Testis (tissue), 3 donors: ENCODE measurements around the gene MS4A10. TPM values are rescaled to one million over a fixed set of nuclear protein-coding genes. Genes with fewer than 3 reads are reported as not detected.

Source experiments
- DNase-seq: peaks from one replicate; pipeline ENCODE4 v3.0.0-alpha.2; 2019
- H3K27ac ChIP-seq, 2 donors: fragments of 200-600 bp; sonication (generic); one replicate each; pipeline ENCODE4 v1.5.1; 2019
- H3K27me3 ChIP-seq: fragments of 200-600 bp; sonication (generic); one replicate; pipeline ENCODE4 v1.5.1; 2019
- H3K36me3 ChIP-seq: fragments of 200-600 bp; sonication (generic); one replicate; pipeline ENCODE4 v1.5.1; 2017; ENCODE audit warnings: low read depth; ENCODE audit errors: missing control alignments
- H3K4me1 ChIP-seq: fragments of 200-600 bp; sonication (generic); one replicate; pipeline ENCODE4 v1.5.1; 2019
- H3K4me3 ChIP-seq, 2 donors: fragments of 200-600 bp; sonication (generic); one replicate each; pipeline ENCODE4 v1.5.1; 2017 to 2019
- H3K9me3 ChIP-seq: fragments of 200-600 bp; sonication (generic); one replicate; pipeline ENCODE4 v1.5.1; 2017
- POLR2A ChIP-seq: fragments of 450-650 bp; IDR thresholded peaks from one replicate; pipeline ENCODE4 v1.6.1; 2017; ENCODE audit warnings: antibody characterized with exemption, mild to moderate bottlenecking, moderate library complexity
- WGBS, 2 donors: methylation state at CpG; one replicate each; pipeline ENCODE4 v1.1.5; 2018; 5-methylcytosine and 5-hydroxymethylcytosine counted together
- intact Hi-C: fragments of 100-400 bp; cut with DNase I; formaldehyde crosslinking; loops from one replicate; pipeline ENCODE4 v1.15.1; 2023; ENCODE audit warnings: low total_unique reads
- polyA plus RNA-seq: library from polyadenylated mRNA; stranded (reverse); fragments of 350-450 nt; fragmentation: Illumina TruSeq; extraction: RNeasy Lipid Tissue Mini Kit (QIAGEN cat#74804); gene quantifications from one replicate; pipeline ENCODE4 v1.2.3, GENCODE V29; 2014; ENCODE audit warnings: low read depth, low replicate concordance; ENCODE audit not compliant: insufficient read depth
- total RNA-seq, 2 donors: library from RNA; depleted of rRNA; stranded (reverse); fragments of >200 nt; gene quantifications; one replicate each; pipeline ENCODE4 v1.2.3, GENCODE V29; 2016
- TF ChIP-seq, protein P1 (sequence below), 3 experiments: fragments of 450-650 bp in 2 of 3; fragments of 200-600 bp in 1 of 3; sonication (generic) in 1 of 3; IDR thresholded peaks; one replicate each; pipeline ENCODE4 v1.5.1; 2016 to 2019; ENCODE audit warnings: antibody characterized with exemption in 3 of 3, mild to moderate bottlenecking in 2 of 3, moderate library complexity in 1 of 3

MS4A10 gene
- total and polyA plus RNA-seq, 3 donors from 2014 or later: 0.25 TPM; not detected in 2

GRCh38 chr11:60769811-60770210 is 15.3 kb upstream of the MS4A10 start:
- Histone ChIP-seq H3K9me3 (no peaks in the 10 kb centered on the region), H3K36me3 (no peaks in the 10 kb centered on the region), H3K27ac (no peak overlapping the region), H3K27me3 (no peaks in the 10 kb centered on the region), H3K4me3 (no peak overlapping the region), H3K4me1 (peaks cover 5% of the 10 kb centered on the region)
- 84 to 95% methylated on average over 4 to 11 of the region's 11 CpGs for WGBS, 2 donors
- DNase-seq: no peak
- TF ChIP-seq, protein P1, sequence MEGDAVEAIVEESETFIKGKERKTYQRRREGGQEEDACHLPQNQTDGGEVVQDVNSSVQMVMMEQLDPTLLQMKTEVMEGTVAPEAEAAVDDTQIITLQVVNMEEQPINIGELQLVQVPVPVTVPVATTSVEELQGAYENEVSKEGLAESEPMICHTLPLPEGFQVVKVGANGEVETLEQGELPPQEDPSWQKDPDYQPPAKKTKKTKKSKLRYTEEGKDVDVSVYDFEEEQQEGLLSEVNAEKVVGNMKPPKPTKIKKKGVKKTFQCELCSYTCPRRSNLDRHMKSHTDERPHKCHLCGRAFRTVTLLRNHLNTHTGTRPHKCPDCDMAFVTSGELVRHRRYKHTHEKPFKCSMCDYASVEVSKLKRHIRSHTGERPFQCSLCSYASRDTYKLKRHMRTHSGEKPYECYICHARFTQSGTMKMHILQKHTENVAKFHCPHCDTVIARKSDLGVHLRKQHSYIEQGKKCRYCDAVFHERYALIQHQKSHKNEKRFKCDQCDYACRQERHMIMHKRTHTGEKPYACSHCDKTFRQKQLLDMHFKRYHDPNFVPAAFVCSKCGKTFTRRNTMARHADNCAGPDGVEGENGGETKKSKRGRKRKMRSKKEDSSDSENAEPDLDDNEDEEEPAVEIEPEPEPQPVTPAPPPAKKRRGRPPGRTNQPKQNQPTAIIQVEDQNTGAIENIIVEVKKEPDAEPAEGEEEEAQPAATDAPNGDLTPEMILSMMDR (IDR thresholded peaks at IDR 0.05): no peak
- TF ChIP-seq POLR2A: no peak
- intact Hi-C loops: no loop called here

DNA sequence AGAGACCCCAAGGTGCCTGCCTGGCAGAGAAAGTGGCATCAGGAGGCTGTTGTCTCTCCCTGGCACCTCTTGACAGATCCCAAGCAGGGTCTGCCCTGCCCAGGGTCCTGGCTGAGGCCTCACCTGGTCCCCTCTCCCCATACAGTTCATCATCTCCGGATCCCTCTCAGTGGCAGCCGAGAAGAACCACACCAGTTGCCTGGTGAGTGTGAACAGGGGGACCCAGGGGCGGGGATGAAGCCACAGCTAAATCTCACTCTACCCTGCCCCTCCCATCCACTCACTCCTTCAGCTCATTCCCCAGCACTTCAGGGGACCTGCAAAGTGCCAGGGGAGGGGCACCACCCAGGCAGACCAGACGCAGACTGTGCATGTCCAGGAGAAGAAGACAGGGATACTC is 14.0 kb upstream of the MS4A10 start:
- no peak for TF ChIP-seq POLR2A
- TF ChIP-seq, protein P1 (IDR thresholded peaks at IDR 0.05): no peak
- Histone ChIP-seq H3K27ac (no peak overlapping the region), H3K4me3 (no peak overlapping the region), H3K27me3 (no peaks in the 10 kb centered on the region), H3K36me3 (no peaks in the 10 kb centered on the region), H3K9me3 (no peaks in the 10 kb centered on the region), H3K4me1 (peaks cover 12% of the 10 kb centered on the region)
- no peak for DNase-seq
- 98 to 100% methylated on average over 4 of the region's 4 CpGs for WGBS, 2 donors
- intact Hi-C loops: no loop called here

DNA sequence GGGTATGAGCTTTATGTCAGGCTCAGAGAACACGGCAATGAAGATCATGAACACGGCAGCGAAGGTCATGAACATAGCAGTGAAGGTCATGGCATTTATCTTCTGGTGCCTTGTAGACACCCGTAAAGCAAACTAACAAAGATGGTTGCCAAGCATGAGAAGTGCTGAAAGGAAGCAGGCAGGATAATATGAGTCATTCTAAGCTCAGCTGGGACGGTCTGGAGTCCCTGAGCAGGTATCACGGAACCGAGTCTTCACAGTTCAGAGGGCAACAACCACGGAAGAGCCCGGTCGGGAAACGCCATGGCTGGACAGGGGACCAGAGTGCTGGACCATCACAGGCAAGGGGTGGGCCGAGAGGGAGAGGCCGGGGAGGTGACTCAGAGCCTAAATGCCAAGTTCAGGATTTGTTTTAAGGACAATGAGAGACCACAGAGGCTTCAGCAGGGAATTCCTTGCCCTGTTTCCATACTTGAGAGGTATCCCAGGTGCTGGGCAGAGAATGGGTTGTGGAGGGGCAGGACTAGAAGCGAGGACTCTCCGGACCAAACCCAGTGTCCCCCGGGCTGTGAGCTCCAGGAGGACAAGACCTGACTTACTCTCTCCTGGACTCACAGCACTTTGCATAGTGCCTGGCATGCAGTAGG is 13.1 kb upstream of the MS4A10 start:
- H3K27me3 ChIP-seq: no peaks in the 10 kb centered on the region
- no peak for DNase-seq
- WGBS, 2 donors: 85 to 92% methylated on average over 13 to 16 of the region's 16 CpGs
- no peak overlapping the region for H3K27ac ChIP-seq
- H3K4me3 ChIP-seq: no peak overlapping the region
- H3K9me3 ChIP-seq: no peaks in the 10 kb centered on the region
- TF ChIP-seq, protein P1 (IDR thresholded peaks at IDR 0.05): no peak
- no peak for TF ChIP-seq POLR2A
- H3K4me1 ChIP-seq: peaks cover 12% of the 10 kb centered on the region
- intact Hi-C loops: no loop called here
- no peaks in the 10 kb centered on the region for H3K36me3 ChIP-seq

DNA sequence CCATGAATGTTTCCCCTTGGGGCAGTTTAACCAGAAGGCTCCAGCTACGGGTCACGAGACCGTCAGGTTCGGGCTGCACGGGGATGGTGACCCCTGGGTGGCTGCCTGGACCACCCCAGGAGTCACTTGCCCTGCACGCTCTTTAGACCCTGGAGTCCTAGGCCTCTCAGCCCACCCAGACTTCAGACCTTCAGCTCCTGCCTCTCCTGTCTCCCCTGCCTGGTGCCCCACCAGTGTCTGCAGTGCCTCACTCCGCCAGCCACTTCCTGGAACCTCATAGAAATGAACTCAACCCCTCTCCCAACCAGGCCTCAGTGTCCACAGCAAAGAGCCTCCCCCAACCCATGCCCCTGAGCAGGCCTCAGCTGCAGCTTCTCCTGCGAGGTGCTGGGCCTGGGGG is 12.5 kb upstream of the MS4A10 start:
- H3K9me3 ChIP-seq: no peaks in the 10 kb centered on the region
- intact Hi-C loops: no loop called here
- TF ChIP-seq POLR2A: no peak
- TF ChIP-seq, protein P1 (IDR thresholded peaks at IDR 0.05): no peak
- DNase-seq: no peak
- H3K27me3 ChIP-seq: no peaks in the 10 kb centered on the region
- WGBS, 2 donors: 74 to 81% methylated on average over 3 to 8 of the region's 8 CpGs
- no peaks in the 10 kb centered on the region for H3K36me3 ChIP-seq
- no peak overlapping the region for H3K4me3 ChIP-seq
- no peak overlapping the region for H3K27ac ChIP-seq
- H3K4me1 ChIP-seq: peaks cover 12% of the 10 kb centered on the region

GRCh38 chr11:60774726-60775125 is 10.4 kb upstream of the MS4A10 start:
- WGBS, 2 donors: 84 to 85% methylated on average over 13 of the region's 13 CpGs
- DNase-seq: no peak

More at GRCh38 chr11:60774726-60775125, 10.4 kb upstream of the MS4A10 start:
- H3K4me1 ChIP-seq: peaks cover 12% of the 10 kb centered on the region
- H3K36me3 ChIP-seq: no peaks in the 10 kb centered on the region
- no peaks in the 10 kb centered on the region for H3K9me3 ChIP-seq
- H3K4me3 ChIP-seq: no peak overlapping the region
- H3K27ac ChIP-seq: no peak overlapping the region
- H3K27me3 ChIP-seq: no peaks in the 10 kb centered on the region
- intact Hi-C loops: no loop called here
- TF ChIP-seq, protein P1 (IDR thresholded peaks at IDR 0.05): no peak
- TF ChIP-seq POLR2A: no peak
